ENCODE measurements around the gene NKD2.
"Not testable (repeated sequence)": the region's sequence is repeated elsewhere in the genome, so short reads cannot be mapped to it uniquely, and the experiment has no call there.

Gene NKD2

DNA sequence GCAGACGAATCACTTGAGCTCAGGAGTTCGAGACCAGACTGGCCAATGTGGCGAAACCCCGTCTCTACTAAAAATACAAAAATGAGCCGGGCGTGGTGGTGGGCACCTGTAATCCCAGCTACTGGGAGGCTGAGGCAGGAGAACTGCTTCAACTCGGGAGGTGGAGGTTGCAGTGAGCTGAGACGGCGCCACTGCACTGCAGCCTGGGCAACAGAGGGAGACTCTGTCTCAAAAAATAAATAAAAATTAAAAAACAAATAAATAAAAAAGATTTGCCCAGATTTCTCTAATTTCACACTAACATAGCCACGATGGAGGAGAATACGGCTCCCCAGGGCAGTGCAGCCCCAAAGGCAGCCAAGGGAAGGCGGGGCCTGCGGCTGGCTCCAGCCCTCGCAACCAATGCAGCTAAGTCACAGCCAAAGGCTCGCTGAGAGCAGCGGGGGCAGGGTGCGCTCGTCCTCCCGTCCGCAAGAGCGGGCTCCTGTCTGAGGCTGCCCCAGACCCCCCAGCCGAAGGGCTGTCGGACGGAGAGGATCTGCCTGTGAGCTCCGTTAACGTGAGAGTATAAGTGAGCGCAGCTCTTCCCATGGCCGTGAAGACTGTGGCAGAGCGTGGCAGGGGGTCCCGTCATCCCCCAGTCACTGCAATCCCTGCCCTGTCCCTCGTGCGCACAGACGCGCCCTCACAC, 59.7 kb downstream of the NKD2 start:
- DNase-seq: no peak

DNA sequence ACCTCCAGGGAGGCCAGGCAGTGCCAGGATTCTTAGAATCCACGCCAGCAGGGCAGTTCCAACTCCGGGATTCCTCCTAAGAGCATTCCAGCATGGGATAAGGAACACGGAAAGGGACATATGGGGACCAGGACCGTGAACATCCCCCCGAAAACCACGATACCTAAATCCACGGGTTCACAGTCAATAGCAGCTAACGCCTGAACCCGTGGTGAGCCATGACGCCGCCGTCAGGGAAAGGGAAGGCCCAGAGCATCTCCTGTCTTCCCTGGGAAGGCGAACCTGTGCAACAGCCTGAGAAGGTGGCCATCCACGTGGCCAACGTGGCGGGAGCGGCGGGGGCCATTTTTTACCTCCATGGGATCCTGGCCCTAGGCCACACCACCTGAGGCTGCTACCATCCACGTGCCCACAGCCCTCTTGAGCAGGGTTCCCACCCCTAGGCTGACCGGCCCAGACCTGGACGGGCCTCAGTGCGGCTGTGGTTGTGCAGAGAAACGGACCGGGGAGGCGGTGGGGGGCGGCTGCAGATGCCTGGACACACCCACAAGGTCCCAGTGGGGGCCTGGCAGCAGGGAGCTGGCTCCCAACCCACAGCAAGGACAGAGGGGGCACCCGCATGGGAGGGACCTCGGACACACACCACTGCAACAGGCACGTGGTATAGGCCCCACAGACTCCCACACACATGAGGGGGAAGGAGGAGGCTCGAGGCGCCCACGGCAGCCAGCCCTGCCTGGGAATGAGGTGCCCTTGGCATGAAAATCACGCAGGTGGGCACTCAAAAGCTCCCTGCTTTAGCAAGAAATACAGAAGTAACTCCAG, 60.5 kb downstream of the NKD2 start:
- no peak for DNase-seq

DNA sequence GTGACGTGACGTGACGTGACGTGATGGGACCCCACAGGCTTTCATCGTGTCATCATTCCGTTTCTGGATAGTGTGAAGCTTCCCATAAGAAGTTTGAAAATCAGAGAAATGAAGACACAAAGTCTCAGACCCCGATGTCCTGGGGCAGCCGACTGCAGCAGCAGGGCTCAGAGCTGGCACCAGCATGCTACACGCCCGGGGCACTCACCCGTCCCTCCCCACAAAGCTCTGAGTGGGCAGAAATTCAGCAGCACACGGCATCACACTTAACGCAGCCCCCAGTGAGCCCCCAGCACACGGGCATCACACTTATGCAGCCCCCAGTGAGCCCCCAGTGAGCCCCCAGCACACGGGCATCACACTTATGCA, 61.1 kb downstream of the NKD2 start:
- no peak for DNase-seq

DNA sequence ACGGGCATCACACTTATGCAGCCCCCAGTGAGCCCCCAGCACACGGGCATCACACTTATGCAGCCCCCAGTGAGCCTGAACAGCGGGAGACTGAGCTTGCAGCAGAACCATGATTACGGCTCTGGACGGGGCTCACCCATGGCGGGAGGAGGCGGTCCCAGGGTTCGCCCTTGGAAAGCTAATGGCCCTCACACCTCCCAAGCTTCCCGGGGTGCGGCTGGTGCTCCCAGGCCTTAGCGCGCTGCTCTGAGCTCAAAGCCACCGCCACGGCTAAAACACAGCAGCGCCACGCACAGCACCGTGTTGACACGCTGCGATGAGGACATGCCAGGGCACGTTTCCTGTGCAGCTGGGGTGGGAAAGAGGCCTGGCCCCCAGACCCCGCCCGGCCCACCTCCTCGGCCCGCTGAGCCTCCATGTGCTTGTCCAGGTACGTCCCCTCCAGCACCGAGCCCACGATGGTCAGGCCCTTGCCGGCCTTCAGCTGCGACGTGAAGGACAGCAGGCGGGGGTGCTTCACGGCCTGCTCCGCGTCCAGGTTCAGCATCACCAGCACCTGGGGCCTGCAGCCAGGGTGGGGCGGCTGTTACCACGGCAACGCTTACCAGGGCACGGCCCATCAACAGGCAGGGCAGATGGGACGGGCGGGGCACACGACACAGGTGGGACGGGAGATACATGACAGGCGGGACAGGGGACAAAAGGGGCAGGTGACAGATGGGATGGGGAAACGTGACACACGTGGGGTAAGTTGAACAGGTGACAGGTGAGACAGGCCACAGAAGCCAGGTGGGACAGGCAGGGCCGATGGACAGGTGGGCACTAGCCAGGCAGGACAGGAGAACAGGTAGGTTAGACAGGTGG, 64.9 kb downstream of the NKD2 start:
- DNase-seq: no peak

DNA sequence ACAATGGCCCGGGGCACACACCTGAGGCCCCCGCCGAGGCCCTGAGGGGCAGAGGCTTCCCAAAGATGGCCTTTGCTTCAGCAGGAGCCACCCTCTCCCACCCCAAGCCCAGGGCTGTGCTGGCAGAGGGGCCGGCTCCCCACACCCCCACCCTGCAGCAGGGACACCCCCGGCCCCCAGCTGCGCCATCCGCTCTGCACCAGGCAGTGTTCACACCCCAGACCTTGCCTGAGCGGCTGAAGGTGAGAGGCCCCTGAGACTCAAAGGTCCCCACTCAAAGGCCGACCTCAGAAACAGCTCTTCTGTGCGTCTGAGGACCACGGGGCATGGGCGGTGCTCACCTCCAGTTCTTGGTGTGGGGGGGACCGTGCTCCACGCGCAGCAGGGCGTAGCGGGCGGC, 65.6 kb downstream of the NKD2 start:
- no peak for DNase-seq

DNA sequence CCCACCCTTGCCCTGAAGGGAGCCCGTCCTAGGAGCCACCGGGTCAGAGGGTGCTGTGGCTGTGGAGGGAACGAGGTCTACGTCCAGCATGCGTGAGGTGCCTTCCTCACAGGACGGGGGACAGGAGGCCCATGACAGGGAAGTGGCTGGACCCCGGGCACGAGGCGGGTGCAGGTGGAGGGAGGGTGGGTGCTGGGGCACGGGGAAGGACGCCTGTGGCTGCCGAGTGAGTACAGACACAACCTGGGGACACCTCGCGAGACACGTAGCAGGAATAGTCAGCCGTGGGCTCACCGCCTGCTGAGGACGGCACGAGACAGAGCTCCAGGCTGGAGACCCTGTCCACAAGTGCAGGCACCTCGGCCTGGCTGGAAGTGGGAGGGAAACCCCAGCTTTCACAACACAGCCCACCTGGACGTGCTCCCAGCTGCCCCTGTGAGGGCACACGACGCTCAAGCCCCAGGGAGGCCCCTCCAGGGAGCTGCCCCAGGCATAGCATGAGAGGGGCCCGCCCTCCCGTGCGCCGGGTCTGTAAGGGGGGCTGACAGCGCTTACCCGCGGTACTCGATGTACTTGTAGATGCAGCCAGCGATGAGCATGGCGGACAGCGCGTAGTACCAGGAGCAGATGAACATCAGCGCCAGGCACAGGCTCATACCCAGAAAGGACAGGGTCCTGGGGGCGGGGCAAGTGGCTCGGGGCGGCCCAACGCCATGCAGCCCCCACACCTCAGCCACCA, 66.4 kb downstream of the NKD2 start:
- DNase-seq: no peak

DNA sequence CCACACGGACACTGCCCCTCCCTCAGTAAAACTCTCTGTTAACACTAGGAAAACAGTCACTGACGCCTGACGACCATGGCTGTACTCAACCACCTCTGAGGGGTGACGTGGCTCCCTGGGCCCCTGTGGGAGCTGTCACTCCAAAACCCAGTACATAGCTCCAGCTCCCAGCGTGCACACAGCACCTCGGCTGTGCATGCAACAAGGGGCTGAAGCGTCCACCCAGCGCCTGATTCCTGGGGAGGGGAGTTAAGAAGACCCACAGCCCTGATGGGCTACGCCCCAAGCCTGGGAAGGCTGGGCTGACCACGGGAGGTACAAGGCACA, 66.9 kb downstream of the NKD2 start:
- no peak for DNase-seq

DNA sequence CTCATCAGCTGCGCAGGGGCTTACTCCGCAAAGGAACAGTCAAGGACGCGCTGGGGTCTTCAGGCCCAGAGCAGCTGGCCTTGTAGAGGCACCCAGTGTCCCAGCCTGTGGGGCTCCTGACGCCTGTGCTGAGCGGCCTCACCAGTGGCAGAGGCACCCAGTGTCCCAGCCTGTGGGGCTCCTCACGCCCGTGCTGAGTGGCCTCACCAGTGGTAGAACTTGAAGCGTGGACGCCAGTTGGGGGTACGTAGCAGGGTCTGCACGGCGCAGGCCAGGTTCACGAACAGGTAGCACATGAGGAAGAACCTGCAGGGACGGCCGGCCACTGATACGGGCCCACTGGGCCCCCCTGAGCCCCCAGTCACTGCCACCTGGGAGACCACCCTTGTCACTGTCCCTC, 67.3 kb downstream of the NKD2 start:
- no peak for DNase-seq

DNA sequence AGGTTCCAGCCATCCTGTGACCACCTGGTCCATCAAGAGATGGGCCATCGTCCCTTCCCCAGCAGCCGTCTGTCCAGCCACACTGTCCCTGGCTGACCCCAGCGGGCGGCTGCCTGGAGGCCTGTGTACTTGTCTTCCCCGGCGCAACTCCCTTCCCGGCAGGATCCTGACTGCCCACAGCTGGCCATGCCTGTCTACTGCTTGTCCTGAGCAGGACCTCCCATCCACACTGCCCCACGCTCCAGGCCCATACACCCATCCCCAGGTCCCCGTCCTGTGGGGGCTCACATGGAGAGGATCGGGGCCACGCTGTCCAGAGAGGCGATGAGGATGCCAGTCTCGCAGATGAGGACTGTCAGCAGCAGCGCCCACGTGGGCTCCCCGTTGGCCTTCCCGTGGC, 67.8 kb downstream of the NKD2 start:
- no peak for DNase-seq

DNA sequence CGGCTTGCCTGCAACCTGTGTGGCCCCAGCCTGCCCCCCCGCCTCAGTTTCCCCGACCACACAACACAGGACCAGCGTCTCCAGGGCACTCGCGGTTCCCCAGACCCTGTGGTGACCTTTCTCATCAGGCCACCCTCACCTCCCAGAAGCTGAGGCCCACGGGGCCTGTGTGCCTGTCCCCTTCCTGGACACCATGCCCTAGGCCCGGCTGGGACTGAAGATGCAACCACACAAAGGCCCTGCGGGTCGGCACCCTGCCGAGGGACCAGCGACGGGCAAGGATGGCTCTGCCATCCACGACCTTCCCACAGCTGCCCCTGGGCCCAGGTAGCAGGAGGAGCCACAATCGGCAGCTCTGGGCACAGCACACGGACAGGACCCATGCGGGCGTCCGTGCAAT, 68.4 kb downstream of the NKD2 start:
- no peak for DNase-seq

DNA sequence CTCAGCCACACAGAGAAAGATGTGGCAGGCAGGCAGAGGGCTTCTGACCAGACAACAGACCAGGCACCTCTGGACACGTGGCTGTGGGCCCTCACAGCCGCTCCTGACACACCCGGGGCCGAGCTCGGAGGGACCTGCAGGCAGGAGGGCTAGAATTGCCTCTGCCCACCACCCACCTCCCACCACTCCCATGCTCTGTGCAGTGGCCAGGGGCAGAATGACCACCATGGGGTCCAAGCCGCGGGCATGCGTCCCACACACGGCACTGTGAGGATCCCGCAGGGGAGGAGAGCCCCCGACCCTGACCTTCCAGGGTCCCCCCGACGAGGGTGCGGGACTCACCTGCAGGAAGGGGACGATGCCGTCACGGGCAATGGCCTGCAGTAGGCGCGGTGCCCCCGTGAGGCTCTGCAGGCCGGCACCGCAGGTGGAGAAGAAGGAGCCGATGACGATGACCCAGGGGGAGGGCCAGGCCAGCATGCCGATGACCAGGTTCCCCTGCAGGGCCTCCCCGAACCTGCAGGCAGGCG, 69.0 kb downstream of the NKD2 start:
- DNase-seq: no peak

DNA sequence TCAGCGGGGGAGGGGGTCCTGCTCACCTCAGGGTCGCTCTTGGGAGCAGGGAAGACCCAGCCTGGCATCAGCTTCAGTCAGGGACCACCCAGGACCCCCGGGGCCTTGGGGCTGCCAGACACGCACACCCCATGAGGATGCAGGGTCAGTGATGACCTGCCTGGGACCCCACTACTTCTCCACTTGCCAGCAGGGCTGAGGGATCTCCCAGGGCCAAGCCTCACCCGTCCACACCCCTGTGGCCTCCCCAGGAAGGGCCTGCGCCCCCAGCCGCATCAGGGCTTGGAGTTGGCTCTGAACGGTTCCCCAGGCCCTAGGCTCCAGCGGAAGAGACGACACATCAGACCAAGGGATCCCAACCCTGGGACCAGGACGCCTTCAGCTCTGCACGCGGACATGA, 69.6 kb downstream of the NKD2 start:
- DNase-seq: no peak

DNA sequence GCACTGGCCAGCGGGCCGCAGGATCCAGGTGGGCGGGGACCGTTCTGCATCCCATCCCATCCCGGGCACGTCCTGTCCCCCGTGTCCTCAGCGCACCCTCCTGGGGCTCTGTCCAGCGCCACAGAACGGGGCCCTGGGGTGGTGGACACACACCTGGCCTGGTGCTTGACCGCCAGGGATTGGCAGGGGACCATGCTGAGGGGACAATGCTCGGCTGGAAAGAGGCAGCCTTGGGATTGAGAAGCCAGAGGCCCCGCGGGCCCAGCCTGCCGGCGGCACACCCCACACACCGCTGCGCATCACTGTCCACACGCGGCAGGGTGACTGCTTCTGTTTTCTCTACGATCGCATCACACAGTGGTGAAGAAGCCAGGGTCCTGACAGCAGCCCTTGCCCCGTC, 70.2 kb downstream of the NKD2 start:
- DNase-seq: no peak

DNA sequence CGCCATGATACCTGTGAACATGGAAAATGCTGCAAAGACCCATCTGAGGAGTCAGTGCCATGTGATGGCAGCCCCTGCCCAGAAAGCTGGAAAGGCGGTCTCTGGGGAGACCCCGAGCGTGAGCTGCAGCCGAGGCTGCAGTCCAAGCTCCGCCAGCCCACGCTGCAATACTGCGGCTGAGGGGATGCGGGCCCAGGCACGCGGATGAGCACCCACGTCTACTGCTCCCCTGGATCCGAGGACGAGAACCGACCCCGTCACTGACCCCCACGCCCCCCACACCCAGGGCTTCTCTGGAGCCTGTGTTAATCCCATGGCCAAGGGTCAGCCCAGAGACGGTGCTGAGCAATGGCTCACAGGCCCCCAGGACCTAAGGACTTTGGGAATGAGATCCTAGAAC, 70.9 kb downstream of the NKD2 start:
- DNase-seq: no peak

DNA sequence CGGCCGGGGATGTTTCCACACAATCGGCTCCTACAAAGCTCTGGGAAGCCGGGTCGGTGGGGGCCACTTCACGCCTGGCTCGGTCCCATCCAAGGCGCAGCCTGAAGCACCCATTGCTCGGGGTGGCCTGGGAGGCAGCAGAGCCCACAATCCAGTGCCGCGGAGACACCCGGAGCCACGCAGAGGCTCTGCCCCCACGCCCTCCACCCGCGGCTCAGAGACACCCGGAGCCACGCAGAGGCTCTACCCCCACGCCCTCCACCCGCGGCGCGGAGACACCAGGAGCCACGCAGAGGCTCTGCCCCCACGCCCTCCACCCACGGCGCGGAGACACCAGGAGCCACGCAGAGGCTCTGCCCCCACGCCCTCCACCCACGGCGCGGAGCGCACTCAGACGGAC, 71.4 kb downstream of the NKD2 start:
- no peak for DNase-seq

DNA sequence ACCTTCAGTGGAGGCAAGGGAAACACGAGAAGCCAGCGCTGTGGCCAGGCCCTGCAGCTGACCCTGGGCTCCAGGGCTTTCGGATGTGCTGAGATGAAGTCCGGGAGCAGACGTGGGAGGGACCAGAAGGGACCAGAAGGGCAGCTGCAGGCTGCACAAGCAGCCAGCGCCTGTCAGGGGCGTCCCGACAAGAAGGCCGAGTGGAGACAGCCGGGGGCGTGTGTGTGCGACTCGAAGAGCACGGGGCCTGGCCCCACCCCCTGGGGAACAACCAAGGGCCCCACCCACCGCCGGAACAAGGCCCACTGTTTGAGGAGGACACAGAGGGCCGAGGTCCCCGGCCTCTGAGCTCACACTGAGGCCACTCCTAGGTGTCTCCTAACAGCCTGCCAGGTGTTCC, 71.8 kb downstream of the NKD2 start:
- DNase-seq: no peak

DNA sequence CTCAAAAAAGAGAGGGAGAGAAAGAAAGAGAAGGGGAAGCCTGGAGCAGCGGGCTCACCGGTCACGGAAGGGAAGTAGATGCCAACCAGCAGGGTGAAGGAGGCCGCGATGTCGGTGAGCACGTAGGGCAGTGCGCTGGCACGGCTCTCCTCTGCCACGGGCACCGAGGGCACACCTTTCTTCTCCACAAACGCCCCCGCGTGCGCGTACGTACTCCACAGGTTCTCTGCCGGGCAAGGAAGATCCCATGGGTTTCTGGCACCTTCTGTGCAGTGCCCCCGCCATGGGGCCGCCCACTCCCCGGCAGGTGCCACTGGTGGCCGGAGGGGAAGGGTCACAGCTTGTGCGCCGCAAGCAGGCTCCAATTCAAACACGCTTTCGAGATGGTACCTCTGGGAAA, 72.9 kb downstream of the NKD2 start:
- DNase-seq: no peak

DNA sequence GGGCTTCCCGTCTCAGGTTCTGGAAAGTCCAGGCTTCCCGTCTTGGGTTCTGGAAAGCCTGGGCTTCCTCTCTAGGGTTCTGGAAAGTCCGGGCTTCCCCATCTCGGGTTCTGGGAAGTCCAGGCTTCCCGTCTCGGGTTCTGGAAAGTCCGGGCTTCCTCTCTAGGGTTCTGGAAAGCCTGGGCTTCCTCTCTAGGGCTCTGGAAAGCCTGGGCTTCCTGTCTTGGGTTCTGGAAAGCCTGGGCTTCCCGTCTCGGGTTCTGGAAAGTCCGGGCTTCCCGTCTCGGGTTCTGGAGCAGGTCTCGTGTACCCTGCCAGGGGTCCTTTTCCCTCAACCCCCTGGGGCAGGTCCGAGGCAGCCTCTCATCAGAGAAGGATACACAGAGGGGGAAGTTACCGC, 74.4 kb downstream of the NKD2 start:
- DNase-seq: not testable (repeated sequence)

DNA sequence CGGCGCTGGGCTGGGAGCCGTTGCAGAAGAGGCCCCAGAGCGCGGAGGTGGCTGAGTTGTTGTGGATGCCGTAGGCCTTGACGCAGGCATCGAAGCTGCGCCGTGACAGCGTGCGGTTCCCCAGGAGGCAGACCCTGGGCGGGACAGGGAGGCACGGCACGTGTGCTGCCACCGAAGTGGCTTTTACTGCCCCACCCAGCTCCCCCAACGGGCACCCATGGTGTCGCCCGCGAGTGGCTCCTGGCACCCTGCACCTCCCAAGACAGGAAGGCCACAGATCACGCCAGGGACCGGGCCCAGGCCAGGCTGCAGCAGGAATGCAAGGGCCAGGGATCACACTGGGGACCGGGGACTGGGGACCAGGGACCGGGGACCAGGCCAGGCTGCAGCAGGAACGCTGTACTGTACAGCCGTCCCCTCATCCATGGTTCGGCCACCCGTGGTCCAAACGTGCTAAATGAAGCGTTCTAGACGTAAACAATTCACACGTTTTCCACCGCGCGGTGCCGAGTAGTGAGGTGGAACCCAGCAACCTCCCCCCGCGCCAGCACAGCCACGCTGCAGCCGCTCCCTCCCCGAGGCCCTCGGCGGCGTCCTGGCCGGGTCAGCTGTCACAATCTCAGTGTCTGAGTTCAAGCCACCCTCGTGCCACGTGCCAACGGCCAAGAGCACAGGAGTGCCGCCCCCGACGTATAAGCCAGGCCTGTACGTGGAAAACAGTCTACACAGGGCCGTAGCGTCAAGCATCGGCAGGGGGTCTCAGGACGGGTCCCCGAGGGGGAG, 75.4 kb downstream of the NKD2 start:
- no peak for DNase-seq

DNA sequence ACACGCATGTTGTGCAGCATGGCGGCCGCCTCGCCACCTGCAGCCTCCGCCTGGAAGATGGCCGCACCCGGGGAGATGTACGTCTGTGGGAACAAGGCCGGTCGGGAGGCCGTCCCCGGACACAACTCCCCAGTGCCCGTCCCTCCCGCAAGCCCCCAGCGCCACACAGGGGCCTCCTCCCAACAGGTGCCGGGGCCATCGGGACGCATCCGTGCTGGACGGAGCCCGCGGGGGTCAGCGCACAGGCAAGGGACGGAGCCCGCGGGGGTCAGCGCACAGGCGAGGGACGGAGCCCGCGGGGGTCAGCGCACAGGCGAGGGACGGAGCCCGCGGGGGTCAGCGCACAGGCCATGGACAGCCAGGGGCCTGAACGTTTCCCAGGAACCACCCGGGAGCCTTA, 76.8 kb downstream of the NKD2 start:
- DNase-seq: no peak

DNA sequence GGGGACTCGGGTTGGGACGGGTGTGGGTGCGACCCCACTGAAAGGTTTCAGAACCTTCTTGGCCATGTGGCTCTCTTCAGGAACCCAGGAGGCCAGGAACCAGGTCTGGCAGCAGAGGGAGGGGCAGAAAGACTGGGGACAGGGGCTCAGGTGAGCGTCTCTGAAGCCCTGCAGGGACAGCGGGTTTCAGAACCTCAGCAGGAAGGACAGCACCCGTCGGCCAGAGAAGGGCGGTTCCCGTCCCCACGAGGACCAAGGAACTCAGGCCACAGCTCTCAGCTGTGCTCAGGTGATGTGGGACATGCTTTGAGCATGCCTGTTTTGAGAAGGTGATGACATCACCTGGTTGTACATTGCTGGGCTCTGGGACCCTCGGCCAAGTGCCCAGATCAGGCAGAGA, 77.5 kb downstream of the NKD2 start:
- DNase-seq: no peak

Measured in nucleus accumbens (tissue), 56 donors.